Measurements from ENCODE around the gene SLC7A8.

The SLC7A8 gene

GRCh38 chr14:23093991-23094665 lies 89.3 kb downstream of the SLC7A8 start:
- DNase-seq: no peak

DNA sequence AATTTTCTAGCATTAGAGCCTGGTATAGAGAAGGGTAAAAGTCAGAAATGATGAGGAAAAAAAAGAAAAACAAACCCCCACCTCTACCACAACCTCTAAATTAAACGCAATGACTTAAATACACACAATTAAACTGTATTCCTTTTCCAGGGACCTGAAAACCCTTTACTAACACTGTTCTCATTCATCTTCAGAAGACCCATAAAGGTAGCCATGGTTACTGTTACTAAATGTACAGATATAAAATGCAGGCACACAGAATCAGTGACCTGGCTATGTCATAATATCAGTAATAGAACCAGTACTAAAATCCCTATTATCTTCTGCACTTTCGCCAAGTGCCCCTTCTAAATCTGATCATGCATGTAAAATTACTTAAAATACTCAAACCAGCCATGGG lies 89.9 kb downstream of the SLC7A8 start:
- DNase-seq: no peak

GRCh38 chr14:23093104-23093503 lies 90.4 kb downstream of the SLC7A8 start:
- no peak for DNase-seq

DNA sequence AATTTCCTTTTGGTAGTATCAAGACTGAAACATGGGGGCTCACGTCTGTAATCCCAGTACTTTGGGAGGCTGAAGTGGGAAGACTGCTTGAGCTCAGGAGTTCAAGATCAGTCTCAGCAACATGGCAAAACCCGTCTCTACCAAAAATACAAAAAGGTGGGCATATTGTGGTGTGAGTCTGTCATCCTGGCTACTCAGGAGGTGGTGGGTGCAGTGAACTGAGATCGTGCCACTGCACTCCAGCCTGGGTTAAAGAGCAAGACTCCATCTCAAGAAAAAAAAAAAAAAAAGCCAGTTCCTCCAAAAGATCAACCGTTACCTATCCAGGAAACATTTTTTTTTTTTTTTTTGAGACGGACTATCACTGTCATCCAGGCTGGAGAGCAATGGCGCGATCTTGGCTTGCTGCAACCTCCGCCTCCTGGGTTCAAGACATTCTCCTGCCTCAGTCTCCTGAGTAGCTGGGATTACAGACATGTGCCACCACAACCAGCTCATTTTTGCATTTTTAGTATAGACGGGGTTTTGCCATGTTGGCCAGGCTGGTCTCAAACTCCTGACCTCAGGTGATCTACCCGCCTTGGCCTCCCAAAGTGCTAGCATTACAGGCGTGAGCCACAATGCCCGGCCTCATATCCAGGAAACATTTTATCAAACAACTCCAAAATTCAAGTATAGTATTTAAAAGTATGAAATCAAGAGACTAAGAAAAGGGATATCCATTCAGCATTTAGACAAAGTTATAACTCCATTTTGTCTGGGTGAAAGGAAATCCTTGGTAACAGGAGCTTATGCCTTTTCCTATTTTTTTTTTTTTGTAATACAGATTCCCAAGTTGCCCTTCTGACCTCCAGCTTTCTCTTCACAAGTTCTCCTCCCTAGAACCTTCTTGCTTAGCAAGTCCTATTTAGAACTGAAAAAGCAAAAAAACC lies 91.9 kb downstream of the SLC7A8 start:
- DNase-seq: no peak

DNA sequence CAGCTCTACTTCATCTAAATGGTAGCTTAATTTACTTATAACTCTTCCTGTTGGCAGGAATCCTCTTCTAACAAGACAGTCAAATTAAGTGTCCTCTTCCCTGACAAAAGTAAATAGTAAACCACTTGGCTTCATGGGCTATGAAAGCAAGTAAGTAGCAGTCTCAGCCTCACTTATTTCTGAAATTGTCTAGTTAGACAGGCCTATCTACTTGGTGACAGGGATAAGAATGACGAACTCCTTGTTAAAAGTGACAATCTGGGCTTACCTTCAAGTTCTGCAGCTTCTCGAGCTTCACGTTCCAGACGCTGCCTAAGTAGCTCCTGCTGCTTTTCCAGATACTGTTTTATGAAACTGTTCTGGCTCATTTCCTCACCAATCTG lies 93.2 kb downstream of the SLC7A8 start:
- DNase-seq: no peak

GRCh38 chr14:23089498-23090253 lies 93.8 kb downstream of the SLC7A8 start:
- no peak for DNase-seq

DNA sequence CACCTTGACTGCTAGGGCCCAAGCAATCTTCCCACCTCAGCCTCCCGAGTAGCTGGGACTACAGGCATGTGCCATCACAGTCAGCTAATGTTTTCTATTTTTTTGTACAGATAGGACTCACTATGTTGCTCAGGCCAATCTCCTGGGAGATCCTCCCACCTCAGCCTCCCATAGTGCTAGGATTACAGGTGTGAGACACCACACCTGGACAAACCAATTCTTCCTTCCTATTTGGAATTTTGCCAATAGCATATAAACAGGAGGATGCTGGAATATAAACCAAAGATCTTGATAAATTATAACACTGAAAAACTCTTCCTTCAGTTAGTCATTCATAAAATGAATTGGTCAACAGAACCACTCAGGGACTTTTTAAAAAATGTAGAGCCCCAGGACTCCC lies 96.9 kb downstream of the SLC7A8 start:
- no peak for DNase-seq

DNA sequence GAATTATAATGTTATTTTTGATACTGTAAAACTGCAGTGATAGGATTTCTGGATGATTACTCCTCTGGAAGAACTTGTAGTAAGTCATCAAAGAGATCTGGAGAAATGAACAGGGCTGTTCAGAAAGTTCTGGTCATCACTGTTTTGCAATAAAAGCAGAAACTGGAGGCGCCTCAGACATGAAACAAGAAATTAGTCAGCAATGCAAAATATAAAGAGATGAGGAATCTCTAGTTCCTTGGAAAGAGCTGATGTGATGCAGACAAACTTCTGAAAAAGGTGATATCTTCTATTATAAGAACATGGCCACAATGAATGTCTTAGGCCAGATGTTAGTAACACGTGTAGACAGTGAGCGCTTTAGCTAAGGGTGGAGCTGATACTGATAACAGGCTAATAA lies 98.0 kb downstream of the SLC7A8 start:
- no peak for DNase-seq

GRCh38 chr14:23080474-23080873 lies 103.0 kb downstream of the SLC7A8 start:
- no peak for DNase-seq

DNA sequence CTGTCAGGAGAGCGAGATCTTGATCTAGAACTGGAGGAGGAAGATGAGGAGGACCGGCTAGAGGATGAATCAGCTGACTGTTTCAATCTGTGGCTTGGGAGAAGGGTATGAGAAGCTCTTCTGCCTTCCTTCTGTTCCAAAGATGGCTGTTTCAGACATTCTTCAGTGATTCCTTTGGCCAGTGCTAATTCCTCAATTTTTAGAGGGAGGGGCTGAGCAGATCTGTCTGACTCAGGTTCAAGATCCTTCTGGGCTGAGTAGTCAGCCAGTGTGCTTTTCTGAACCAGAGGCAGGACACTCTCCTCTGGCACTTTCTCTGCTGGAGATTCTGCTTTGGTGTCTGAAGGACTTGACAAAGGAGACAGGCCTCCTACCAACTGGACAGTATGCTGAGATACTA lies 103.7 kb downstream of the SLC7A8 start:
- no peak for DNase-seq

- no peak for DNase-seq
These were observed 104.8 kb downstream of the SLC7A8 start for GRCh38 chr14:23078692-23079116.

DNA sequence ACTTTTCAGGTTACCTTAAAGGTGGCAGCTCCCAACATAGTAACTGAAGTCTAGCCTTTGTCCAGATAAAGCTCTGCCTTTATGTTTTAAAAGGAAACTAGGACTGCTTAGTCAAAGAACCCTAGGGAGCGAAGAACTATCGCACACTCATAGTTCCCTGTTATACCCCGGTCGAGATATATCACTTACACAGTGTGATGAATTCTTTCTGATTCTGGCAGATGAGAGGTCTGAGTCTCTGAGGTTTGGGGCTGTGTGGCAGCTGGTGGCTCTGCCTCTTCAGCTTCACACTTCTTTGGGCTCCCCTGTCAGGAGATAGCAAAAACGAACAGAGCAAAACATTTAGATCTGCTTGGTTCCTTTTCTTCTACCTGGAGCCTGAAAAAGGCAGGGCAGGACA lies 105.5 kb downstream of the SLC7A8 start:
- DNase-seq: no peak

DNA sequence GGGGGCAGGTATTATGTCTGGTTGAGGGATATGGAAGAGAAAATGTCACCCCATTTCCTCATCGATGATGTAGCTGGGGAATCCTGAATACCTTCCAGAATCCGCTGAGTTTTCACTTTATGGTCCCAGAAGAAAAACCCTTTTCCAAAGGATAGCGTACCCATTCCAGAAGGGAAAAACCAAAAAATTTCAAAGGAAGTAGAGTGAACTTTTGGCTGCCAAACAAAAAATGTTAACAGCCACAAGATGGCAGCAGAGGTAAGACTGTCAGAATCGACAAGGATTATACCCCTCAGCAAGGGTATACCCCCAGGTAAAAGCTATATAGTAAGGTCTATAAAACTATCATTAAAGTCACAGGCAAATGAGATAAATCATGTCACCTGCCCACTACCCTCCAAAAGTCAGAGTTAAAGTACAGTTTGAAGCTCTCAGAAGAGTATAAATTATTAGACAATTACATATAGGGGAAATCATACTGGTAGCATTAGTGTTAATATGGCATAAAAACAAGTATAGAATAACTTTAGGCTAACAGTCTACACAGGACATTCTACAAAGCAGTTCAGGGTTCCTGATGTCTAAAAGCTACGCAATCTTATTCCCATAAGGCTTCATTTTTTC lies 106.6 kb downstream of the SLC7A8 start:
- DNase-seq: no peak
